HG02852 (cell line): ENCODE results near the gene HOXD13.

ENCODE experiments used
- ATAC-seq: cut with Tn5 transposase; IDR thresholded peaks from one replicate; pipeline ENCODE4 v1.9.1; 2021; ENCODE audit warnings: mild to moderate bottlenecking, moderate library complexity; ENCODE audit not compliant: unreplicated experiment

The HOXD13 gene

DNA sequence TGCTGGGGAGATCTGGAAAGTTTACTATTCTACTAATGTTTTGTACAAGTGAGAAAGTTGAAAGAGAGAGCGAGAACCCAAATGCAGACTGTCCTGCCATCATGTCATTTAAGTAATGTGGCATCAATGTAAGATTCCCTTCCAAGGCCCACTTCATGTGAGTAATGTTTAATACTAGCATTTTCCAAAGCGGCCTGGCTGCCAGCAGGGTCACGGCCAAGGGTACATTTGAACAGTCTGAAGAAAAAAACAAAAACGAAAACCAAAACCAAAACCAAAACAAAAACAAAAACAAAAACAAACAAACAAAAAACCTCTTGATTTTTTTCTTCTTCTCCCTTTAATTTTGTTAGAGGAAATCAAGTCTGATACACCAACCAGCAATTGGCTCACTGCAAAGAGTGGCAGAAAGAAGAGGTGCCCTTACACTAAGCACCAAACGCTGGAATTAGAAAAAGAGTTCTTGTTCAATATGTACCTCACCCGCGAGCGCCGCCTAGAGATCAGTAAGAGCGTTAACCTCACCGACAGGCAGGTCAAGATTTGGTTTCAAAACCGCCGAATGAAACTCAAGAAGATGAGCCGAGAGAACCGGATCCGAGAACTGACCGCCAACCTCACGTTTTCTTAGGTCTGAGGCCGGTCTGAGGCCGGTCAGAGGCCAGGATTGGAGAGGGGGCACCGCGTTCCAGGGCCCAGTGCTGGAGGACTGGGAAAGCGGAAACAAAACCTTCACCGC lies 26.2 kb downstream of the HOXD13 start:
- ATAC-seq, result no peak

DNA sequence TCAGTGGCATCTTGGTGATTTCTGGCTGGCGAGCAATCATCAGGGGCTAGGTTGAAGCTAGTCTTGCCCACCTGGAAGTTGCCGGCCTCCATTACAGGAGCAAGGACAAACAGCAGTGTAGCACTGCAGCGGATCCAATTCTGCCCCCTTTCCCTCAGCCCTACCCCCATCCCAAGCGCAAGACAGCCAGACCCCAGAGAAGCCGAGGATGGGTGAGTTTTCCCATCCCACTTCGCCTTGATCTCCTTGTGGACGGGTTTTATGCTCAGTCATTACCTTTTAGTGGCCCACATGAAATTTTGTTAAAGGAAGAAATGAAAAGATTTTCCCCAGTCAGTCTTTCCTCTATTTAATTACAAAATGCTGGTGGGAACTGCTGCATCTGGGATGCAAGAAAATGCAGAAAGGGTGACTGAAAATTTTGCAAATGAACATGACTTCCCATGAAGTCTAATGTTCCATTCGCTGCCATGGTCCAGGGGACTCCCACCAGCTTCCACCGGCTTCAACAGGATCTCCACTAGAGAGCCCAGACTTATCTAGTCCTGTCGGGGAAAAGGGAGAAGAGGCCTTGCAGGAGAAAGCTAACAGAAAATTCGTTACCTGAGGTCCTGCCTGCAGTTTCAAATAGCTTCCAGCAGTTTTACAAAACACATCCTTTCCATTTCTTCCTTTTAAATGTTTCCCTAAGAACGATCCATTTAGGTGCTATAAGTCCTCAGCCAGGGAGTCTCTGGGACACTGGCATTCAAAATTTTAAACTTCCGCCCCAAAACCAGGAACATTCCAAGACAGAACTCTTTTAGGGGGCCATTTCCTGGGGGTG lies 28.1 kb downstream of the HOXD13 start:
- ATAC-seq, result no peak

DNA sequence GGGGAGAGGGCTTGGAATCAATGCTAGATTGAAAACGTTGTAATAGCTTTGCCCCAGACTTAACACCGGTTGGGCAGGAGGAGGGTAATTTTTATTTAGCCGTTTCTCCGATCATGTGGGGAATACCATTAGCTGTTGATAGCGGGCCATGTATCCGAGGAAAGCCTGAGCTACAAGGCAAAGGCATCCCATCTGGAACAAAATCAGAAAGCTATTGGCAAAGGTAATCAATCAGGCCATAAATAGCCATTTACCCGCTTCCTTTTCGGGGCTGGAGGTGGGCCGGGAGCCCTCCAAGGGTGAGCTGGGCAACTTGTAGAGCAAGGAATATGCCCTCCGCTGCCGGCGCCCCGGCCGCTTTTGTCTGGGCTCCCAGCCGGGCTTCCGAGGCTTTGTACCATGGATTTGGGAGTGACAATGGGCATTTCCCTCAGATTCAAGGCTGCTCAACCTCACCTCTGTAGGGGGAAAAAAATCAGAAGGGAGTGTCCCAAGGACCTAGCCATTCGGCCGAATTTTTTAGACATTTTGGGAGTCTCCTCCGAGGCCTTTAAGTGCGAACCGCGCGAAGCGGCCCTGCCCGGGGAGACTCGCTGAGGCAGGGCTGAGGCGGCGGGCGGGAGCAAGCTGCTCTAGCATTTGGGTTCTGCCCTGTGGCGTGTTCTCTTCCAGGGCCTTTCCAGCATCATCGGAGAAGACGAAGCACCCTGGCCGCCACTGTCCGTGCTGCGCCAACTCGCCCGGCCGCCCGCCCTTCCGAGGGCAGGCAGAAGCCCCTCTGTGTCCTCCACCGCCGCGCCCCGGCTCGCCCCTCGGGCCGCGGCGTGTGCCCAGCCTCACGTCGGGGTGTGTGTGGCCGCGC lies 28.9 kb downstream of the HOXD13 start:
- ATAC-seq, result no peak

DNA sequence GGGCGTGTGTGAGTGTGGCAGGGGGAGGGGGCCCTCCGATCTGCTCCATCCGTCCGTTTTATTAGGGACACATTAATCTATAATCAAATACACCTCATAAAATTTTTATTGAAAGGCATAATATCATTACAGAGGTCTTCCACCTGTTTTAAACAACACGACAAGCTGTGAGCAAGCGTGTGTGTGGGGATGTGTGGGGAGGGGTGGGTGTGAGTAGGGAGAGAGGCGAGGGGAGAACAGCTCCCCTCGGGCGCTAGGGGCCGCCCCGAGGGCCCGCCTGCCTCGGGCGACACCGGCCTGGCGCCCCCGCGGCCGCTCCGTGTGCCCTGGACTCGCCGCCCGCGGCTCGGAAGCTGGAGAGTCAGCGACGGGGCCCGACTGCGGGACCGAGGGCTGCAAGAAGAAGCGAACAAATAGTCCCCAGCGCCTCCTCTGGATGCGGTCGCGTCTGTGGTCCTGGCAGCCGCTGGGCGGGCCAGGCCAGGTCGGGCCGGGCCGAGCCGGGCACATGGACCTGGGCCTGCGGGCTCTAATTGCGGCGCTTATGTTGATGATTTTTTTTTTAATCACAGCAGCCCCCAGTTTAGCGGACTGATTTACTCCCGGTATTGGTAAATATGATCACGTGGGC lies 29.6 kb downstream of the HOXD13 start:
- ATAC-seq, result no peak

DNA sequence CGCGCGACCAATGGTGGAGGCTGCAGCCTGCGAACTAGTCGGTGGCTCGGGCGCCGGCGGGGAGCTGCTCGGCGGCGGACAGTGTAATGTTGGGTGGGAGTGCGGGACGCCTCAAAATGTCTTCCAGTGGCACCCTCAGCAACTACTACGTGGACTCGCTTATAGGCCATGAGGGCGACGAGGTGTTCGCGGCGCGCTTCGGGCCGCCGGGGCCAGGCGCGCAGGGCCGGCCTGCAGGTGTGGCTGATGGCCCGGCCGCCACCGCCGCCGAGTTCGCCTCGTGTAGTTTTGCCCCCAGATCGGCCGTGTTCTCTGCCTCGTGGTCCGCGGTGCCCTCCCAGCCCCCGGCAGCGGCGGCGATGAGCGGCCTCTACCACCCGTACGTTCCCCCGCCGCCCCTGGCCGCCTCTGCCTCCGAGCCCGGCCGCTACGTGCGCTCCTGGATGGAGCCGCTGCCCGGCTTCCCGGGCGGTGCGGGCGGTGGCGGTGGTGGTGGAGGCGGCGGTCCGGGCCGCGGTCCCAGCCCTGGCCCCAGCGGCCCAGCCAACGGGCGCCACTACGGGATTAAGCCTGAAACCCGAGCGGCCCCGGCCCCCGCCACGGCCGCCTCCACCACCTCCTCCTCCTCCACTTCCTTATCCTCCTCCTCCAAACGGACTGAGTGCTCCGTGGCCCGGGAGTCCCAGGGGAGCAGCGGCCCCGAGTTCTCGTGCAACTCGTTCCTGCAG lies 30.3 kb downstream of the HOXD13 start, which contains the start of gene HOXD9:
Gene HOXD9, plus strand, starts transcription at position 37 of the 728 bp plus-strand sequence. Its CDS starts 50 bp downstream, at position 87.
- ATAC-seq, result no peak

DNA sequence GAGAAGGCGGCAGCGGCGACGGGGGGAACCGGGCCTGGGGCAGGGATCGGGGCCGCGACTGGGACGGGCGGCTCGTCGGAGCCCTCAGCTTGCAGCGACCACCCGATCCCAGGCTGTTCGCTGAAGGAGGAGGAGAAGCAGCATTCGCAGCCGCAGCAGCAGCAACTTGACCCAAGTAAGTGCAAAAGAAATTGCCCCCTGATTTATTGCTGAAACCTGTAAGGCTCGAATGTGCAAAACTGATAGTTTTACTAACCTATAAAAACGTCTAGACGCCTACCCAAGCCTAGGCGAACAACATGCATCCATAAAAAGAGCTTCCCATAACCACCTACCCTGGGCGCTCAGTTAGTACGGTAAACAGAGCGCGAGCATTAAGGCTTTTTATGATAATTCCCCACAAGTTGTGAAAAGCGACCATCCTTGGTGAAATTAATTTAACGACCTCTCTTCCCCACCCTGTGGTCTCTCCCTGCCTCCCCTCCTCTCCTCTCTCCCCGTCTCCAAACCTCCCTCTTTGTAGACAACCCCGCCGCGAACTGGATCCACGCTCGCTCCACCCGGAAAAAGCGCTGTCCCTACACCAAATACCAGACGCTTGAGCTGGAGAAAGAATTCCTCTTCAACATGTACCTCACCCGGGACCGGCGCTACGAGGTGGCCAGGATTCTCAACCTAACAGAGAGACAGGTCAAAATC lies 31.0 kb downstream of the HOXD13 start:
- ATAC-seq, result no peak

DNA sequence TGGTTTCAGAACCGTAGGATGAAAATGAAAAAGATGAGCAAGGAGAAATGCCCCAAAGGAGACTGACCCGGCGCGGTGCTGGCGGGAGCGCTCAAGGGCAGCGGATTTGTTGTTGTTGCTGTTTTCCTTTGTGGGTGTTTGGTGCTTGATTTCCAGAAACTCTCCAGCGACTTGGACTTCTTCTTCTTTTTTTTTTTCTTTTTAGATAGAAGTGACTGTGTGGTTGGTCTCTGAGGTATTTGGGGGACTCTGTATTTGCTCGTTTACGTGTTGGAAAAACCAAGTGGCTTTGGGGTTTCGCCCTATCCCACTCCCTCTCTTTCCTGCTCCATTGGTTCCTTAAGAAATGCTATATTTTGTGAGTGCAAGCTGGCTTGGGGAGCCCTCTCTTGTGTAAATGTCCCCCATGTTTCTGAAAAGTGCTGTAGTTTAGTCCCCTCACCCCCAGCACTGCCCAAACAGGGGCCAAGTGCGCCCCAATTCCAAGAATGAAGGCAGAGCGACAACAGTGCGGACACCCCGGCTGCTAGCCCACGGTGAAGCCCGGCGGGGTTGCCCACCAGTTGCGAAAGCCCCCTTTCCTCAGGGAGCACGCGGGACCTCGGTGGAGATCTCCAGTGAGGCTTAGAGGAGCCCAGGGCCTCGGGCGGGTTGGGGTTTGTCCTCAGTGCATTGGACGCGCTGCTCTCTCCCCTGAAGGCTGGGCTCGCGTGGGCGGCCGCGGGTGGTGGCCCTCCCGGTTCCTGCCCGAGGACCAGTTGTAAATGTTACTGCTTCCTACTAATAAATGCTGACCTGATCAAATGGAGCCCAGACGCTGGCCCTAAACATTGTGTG lies 31.8 kb downstream of the HOXD13 start:
- no peak for ATAC-seq

DNA sequence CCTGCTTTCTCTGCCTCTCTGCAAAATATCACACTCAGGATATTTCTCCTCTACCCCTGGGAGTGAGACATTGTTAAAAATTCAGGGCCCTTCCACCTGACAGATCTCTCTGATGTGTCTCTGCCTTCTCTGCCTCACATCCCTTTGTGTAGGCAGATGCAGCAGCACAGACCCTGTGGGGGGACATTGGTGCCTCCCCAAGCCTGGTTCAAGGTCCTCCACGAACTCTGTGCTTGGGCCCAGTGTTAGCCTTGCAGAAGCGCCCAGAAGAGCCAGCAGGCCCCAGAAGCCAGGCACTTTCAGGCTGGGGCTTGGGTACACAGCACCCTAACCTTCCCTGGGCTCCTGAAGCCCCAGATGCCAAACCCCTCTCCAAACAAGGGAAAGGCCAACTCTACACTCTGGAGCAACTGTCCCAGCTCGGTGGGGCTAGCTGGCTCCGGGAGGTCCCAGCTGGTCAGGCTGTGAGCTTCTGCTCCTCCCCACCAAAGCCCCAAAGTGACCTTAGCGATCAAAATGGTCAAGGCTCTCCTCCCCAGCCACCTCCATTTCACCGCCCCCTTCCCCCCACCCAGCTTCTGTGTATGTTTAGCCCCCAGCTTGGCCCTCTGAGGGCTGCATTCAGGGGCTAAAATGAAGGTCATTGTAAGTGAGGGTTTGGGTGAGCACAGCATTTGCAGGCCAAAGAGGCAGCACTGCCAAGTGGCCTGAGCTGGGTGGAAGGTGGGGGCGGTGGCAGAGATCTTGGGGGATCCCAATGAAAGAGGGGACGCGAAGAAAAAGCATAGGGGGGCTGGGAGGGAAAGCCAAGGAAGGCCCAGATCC lies 32.6 kb downstream of the HOXD13 start:
- no peak for ATAC-seq

DNA sequence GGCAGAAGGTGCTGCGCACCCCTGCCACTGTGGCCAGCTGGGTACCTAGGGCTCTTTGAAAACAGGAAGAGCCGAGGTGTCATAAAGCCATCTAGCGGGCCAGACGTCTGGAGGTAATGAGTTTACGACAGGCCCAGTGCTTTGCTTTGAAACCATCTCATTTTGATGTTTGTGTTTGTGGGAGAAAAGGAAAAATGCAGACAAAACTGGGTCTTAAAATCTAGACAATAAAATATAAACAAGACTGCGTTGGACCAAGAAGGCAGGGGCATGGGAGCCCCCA lies 33.2 kb downstream of the HOXD13 start:
- ATAC-seq, result no peak

DNA sequence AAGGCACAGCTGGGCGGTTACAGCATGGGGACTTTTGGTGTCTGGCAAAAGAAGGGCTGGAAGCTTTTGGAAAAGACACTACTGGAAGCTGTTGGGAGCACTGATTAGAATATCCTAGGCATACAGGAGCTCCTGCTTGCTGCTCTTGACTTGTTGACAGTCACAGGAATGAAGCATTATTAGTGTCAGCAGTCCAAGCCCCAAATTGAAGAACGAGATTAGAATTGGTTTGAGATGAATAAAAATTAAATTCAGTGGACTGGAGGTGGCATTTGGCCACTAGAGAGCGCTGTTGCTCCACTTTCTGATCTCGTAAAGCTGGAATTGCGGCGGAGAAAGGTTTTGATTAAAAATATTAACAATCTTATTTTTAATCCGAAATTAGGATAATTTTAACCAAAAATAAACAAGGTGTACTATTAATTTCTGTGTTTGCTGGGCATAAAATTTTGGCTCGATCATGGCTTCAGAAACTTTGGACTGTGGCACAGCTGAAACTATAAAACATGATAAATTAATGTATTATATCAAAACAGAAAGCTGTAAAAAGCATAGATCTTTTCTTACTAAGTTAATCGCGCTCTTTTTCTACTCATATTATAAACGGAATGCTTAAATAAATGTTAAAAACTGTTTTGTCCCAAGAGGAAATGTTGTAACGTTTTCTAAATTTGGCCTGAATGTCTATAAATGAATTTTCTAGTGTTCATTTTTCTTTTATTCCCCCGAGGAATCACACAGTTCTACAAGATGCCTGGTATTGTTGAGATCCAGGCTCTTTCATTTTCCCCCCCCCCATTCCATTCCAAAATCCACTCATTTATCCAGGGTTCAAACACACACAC lies 34.6 kb downstream of the HOXD13 start:
- ATAC-seq, result no peak

DNA sequence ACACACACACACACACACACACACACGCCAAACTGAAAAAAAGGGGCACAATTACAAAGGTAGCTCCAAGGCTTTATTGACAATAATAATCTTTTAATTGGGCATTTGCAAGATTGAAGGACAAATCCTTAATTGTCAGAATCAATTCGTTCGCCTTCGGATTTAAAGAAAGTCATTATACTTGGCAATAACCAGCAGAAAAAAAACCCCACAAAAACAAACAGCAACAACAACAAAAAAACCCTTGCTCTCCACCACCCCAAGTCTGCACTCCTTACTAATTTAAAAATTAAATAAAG lies 35.2 kb downstream of the HOXD13 start:
- no peak for ATAC-seq

DNA sequence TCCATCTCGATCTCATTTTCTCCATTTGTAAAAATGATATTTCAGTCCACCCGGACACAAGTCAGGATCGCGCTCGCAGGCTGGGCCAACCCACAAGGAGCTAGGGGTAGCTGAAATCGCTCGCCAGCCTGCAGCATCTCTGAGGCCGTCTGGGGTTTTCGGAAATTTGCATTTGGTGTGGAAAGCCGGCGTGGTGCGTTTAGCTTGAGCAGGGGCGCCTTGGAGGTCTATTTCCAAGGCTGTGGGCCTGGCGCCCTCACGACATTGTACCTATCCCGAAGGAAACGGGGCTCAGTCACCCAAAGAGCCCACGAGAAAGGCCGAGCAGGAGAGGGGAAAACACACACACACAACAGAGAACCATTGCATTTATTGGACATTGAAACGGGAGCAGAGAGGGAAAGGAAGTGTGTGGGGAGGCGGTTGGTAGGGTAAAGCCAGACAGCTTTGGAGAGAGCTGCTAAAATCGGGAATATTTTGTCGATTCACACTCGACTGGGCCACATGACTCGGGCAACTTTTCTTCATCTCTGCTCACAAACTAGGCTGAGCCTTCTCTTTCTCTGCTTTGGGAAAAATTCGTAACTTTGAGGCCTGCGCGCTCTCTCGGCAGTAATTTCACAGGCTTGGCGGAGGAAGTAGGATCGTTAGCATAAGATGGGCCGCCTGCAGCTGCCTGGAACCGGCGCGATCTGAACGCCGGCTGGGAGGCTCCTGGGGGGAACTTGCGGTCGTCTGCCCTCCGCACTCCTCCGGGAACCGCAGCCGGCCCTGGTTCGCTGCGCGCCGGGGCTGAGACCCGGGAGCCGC lies 35.9 kb downstream of the HOXD13 start:
- ATAC-seq, result no peak

DNA sequence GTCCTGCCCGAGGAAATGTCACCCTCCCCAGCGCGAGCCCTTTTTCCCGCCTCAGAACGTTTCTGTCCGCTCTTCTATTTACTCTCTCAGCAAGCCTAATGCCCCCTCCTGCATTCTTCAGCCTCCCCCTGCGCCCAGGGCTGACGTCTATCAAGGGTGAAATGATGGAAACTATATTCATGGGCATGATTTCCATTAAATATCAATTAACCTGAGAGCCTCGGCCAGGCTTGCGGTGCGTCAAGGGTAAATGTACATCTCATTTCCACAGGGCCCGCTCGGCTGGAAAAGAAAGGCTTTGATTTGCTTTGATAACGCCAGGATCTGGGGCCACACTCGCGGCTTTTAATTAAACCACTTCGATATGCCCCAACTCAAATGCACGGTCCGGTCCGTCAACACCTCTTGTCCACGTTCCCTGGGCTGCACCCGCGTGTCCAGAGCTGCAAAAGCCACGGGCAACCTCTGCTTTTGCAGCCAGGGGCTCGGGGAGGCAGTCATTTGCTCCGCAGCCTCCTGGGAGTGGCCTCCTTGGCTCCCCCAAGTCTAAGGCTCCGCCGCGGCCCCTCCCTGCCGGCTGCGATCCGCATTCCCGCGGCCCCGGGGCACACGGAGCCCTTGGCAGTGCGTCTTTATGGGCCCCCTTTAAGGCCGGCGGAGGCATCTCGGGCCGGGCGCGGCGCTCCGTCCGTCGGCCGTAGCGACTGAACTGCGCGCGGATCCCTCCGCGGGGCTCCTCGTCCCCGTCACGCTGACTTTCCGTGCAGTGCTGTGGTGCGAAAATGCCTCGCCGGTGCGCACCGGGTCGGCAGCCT lies 36.7 kb downstream of the HOXD13 start, which contains the start of gene HOXD8:
Gene HOXD8, plus strand, starts transcription at position 724 of the 815 bp plus-strand sequence. CDS start 662 bp downstream, outside the sequence.
- no peak for ATAC-seq

DNA sequence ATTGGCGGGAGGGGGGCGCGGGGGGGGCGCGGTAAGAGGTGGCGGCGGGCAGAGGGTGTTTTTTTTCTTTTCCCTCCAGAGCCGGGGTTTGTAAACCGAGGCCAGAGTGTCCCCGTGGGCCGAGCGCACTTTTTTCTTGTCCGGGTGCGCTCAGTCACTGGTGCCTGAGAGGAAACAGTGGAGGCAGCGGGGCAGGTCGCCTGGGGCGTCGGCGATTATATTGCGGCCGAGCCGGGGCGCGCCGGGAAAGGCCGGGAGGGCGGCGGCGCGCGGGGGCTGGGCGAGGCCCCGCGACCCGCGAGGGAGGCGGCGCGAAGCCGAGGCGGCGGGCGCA lies 37.3 kb downstream of the HOXD13 start:
- no peak for ATAC-seq

DNA sequence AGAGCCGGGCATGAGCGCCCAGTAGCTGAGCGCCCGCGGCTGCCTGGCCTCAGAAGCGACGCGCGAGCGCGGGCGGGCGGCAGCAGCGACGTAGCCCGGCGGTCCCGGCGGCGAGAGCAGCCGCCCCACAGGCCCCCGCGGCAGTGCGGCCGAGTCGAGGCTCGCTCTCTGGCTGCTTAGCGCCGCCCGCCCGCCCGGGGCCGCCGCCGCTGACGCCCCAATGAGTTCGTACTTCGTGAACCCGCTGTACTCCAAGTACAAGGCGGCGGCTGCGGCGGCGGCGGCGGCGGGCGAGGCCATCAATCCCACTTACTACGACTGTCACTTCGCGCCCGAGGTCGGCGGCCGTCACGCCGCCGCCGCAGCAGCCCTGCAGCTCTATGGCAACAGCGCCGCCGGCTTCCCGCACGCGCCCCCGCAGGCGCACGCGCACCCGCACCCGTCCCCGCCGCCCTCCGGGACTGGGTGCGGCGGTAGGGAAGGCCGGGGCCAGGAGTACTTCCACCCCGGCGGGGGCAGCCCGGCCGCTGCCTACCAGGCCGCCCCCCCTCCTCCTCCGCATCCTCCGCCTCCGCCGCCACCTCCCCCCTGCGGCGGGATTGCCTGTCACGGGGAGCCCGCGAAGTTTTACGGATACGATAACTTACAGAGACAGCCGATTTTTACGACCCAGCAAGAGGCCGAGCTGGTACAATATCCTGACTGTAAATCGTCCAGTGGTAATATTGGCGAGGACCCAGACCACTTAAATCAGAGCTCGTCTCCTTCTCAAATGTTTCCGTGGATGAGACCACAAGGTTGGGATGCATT lies 37.8 kb downstream of the HOXD13 start:
- no peak for ATAC-seq
